ENCODE measurements around the gene ZCRB1. TPM values are rescaled to one million over a fixed set of nuclear protein-coding genes. Genes with fewer than 3 reads are reported as not detected.

The ZCRB1 gene
- total RNA-seq, 1 donor from 2014 or later = 4.4 TPM

DNA sequence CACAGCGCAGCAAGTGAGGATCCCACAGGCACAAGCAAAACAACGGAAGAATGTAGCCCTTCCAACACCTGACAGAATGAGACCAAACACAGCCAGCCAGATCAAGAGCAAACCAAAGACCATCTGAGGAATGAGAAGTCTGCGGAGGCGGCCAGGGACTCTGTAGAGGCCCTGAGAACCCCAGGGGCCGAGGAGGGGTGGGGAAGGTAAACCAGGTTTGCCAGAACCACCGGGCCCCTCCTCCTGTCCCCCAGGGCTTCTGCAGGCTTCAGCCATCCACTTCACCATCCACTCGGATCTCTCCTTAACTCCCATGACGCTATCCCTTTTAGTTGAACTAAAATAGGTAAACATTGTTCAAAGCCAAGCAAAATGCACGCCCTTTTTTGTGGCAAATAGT lies 37.4 kb downstream of the ZCRB1 start:
- TF ChIP-seq, protein P1, sequence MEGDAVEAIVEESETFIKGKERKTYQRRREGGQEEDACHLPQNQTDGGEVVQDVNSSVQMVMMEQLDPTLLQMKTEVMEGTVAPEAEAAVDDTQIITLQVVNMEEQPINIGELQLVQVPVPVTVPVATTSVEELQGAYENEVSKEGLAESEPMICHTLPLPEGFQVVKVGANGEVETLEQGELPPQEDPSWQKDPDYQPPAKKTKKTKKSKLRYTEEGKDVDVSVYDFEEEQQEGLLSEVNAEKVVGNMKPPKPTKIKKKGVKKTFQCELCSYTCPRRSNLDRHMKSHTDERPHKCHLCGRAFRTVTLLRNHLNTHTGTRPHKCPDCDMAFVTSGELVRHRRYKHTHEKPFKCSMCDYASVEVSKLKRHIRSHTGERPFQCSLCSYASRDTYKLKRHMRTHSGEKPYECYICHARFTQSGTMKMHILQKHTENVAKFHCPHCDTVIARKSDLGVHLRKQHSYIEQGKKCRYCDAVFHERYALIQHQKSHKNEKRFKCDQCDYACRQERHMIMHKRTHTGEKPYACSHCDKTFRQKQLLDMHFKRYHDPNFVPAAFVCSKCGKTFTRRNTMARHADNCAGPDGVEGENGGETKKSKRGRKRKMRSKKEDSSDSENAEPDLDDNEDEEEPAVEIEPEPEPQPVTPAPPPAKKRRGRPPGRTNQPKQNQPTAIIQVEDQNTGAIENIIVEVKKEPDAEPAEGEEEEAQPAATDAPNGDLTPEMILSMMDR (IDR thresholded peaks at IDR 0.05) = no peak
- intact Hi-C loops (cut with DNase I) = no loop called here

DNA sequence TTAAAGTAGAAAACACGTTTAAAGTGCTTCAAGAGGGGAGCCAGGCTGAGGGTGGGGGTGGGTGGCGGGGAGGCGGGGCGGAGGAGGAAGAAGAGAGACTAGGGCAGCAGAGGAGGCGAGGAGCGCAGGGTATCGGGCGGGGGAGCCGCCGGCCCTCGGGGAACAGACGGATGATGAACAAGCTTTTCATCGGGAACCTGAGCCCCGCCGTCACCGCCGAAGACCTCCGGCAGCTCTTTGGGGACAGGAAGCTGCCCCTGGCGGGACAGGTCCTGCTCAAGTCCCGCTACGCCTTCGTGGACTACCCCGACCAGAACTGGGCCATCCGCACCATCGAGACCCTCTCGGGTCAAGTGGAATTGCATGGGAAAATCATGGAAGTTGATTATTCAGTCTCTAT lies 39.2 kb downstream of the ZCRB1 start:
- TF ChIP-seq, protein P1 (IDR thresholded peaks at IDR 0.05) = no peak
- no peaks in the 10 kb centered on the region for H3K27me3 ChIP-seq
- intact Hi-C loops (cut with DNase I) = no loop called here
- H3K4me3 ChIP-seq = no peak overlapping the region
- DNase-seq (ENCODE audit: low spot score in 2 of 2) = no peak
- no peaks in the 10 kb centered on the region for H3K4me1 ChIP-seq
- no peaks in the 10 kb centered on the region for H3K9me3 ChIP-seq
- H3K36me3 ChIP-seq = no peaks in the 10 kb centered on the region
- H3K27ac ChIP-seq = no peak overlapping the region

More for the DNA sequence above, 37.4 kb downstream of the ZCRB1 start:
- no peaks in the 10 kb centered on the region for H3K36me3 ChIP-seq
- DNase-seq (ENCODE audit: low spot score in 2 of 2) = no peak
- H3K27me3 ChIP-seq = no peaks in the 10 kb centered on the region
- H3K27ac ChIP-seq = no peak overlapping the region
- no peak overlapping the region for H3K4me3 ChIP-seq
- H3K4me1 ChIP-seq = no peaks in the 10 kb centered on the region
- H3K9me3 ChIP-seq = no peaks in the 10 kb centered on the region

DNA sequence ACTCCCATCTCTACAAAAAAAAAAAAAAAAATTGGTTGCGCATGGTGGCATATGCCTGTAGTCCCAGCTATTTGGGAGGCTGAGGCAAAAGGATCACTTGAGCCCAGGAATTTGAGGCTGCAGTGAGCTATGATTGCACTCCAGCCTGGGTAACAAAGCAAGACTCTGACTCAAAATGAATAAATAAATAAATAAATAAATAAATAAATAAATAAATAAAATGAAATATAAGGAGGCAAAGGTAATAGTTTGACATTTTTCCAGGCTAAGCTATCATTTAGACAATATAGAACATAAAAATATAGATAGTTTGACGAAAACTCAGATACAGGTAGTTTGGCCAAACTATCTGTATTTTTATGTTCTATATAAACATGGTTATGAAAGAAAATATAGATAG lies 40.5 kb downstream of the ZCRB1 start:
- Histone ChIP-seq H3K4me3 (no peak overlapping the region), H3K9me3 (no peaks in the 10 kb centered on the region), H3K27ac (no peak overlapping the region), H3K4me1 (no peaks in the 10 kb centered on the region), H3K27me3 (no peaks in the 10 kb centered on the region), H3K36me3 (no peaks in the 10 kb centered on the region)
- TF ChIP-seq, protein P1 (IDR thresholded peaks at IDR 0.05) = no peak
- DNase-seq (ENCODE audit: low spot score in 2 of 2) = no peak
- intact Hi-C loops (cut with DNase I) = no loop called here

DNA sequence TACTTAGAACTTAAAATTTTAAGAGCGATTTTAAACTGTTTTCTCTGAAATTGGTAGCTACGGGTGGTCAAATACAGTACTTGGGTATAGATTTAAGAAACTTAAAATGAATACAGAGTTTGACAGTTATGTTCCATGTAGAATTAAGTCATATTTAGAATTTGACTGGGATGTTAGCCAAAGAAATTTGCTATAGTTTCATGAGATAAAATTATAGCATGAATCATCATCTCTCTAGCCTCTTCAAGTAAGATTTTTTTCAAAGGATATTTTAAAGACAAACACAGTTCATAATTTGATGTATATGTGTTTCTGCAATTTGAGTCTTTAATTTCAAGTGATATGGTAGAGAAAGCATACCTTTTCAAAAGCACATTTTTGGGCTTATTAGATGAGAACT lies 41.0 kb downstream of the ZCRB1 start:
- Histone ChIP-seq H3K27ac (no peak overlapping the region), H3K4me1 (no peaks in the 10 kb centered on the region), H3K27me3 (no peaks in the 10 kb centered on the region), H3K4me3 (no peak overlapping the region), H3K9me3 (no peaks in the 10 kb centered on the region), H3K36me3 (no peaks in the 10 kb centered on the region)
- TF ChIP-seq, protein P1 (IDR thresholded peaks at IDR 0.05) = no peak
- no peak for DNase-seq (ENCODE audit: low spot score in 2 of 2)
- intact Hi-C loops (cut with DNase I) = no loop called here

DNA sequence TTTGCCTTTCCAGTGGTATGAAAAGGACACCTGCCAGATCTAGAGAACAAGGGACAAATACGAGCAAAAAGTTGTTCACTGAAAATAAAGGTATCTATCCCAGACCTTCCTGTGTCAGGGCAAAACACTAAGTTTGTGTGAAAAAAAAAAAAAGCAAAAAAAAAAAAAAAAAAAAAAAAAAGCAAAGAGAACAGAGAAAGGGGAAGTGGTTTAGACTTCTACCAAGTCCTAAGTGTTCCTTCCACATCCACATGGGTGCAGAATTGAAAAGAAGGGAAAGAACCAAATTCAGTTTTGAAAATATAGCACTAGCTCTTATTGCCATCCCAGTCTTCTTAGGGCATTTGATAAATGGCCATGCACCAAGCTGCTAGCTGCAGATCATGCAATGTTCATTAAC lies 41.7 kb downstream of the ZCRB1 start:
- H3K27me3 ChIP-seq = no peaks in the 10 kb centered on the region
- no peak for DNase-seq (ENCODE audit: low spot score in 2 of 2)
- H3K9me3 ChIP-seq = no peaks in the 10 kb centered on the region
- no peak overlapping the region for H3K4me3 ChIP-seq
- intact Hi-C loops (cut with DNase I) = no loop called here
- H3K27ac ChIP-seq = no peak overlapping the region
- H3K4me1 ChIP-seq = no peaks in the 10 kb centered on the region
- TF ChIP-seq, protein P1 (IDR thresholded peaks at IDR 0.05) = no peak
- H3K36me3 ChIP-seq = no peaks in the 10 kb centered on the region

DNA sequence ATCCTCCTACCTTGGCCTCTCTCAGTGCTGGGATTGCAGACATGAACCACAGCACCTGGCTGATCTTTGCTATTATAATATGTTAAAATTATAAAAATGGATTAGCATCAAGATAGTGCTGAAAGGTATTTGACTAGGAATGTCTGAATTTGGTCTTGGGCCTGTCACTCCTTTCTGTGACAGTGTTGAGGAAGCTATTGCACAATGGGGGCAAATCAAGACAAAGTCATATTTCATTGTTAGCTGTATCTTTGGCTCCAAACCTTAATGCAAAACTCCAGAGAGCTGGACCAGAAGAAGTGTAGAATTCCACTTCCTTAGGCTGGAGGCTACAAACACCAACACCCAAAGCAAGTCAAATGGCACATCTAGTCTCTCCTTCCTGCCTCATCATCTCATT lies 42.2 kb downstream of the ZCRB1 start:
- H3K27me3 ChIP-seq = no peaks in the 10 kb centered on the region
- no peaks in the 10 kb centered on the region for H3K36me3 ChIP-seq
- no peaks in the 10 kb centered on the region for H3K4me1 ChIP-seq
- no peak overlapping the region for H3K27ac ChIP-seq
- no peak overlapping the region for H3K4me3 ChIP-seq
- TF ChIP-seq, protein P1 (IDR thresholded peaks at IDR 0.05) = no peak
- intact Hi-C loops (cut with DNase I) = no loop called here
- H3K9me3 ChIP-seq = no peaks in the 10 kb centered on the region
- DNase-seq (ENCODE audit: low spot score in 2 of 2) = no peak
